HG02885 (cell line): Measurements from ENCODE around the gene BRWD1.
"Not testable (repeated sequence)": the region's sequence is repeated elsewhere in the genome, so short reads cannot be mapped to it uniquely, and the experiment has no call there.

Experiments used
- ATAC-seq: cut with Tn5 transposase; IDR thresholded peaks from one replicate; pipeline ENCODE4 v1.9.1; 2021; ENCODE audit warnings: mild to moderate bottlenecking; ENCODE audit not compliant: unreplicated experiment, poor library complexity

The BRWD1 gene

DNA sequence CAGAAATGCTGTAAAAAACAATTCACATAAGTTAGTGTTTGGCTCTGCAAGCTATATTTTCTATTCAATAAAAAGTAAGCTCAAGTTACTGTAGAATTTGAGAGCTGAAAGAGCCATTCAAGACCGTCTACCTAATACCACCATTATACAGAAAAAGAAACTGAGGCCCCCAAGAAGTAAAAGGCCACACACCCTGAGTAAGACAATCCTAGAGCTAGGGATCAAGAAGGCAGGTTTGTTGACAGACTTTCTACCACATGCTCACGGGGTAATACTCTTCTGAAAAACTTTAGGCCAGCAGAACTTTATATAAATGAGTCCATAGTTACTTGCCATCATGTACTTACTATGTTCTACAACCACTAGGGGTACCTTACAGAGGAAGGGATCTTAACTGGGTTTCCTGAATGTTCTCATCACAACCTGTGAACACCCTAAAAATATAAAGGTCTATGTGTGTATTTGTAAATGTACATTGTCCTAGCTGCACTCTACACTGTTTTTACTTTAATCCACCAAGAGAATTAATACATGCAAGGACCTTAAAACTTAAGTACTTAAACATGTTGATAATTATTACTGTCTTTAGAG is 132.9 kb downstream of the BRWD1 start:
- ATAC-seq = no peak

DNA sequence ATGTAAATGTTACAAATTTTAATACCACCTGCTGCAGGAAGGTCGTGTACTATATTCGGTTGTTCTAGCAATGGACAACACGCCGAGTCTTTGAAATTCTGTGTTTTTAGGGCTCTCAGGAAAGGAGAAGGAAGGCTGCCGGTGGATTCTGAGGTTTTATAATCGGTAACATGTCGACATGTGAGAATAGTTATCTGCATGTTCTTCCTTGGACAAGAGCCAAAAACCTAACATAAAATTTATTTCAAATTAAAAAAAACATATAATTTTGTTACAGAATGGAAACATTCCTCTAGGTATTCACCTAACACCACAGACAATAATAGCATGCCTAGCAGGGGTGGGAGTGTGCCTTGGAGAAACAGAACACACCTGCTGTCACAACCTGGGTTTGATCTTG is 135.0 kb downstream of the BRWD1 start:
- no peak for ATAC-seq

DNA sequence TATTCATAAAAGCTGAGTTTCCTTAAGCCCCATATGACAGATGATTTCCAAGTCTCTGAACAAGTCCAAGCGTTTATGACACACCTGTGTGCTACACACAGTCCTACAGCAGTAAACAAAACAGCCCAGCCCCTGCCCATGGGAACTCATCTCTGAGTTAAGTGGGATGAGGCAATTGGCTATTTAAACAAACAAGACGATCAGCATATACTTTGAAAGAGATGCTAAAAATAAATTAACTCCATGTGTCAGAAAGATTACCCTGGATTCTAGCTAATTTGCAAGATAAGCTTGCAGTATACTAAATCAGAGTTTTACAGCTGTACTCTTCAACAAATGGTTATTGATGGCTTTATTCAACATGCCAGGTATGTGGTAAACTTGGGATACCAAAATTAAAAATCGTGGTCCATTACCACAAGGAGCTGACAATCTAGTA is 137.1 kb downstream of the BRWD1 start:
- ATAC-seq = no peak

DNA sequence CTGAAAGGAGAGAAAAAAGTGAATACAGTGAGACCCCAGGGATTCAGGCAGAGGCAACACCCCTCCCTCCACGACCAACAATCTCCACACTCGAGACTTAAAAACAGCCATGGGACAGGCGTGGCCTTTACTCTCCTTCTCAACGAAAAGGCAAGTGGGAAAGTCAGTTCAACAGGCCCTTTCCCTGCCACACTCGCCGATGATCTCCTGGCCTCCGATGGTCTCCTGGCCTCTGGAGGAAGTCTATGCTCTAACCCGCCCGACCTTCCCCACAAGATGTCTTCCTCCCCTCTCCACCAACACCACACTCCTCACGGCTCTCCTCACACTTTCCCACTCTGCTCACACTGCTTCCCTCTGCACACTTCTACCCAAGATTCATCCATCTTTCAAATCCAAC is 137.8 kb downstream of the BRWD1 start:
- ATAC-seq = no peak

DNA sequence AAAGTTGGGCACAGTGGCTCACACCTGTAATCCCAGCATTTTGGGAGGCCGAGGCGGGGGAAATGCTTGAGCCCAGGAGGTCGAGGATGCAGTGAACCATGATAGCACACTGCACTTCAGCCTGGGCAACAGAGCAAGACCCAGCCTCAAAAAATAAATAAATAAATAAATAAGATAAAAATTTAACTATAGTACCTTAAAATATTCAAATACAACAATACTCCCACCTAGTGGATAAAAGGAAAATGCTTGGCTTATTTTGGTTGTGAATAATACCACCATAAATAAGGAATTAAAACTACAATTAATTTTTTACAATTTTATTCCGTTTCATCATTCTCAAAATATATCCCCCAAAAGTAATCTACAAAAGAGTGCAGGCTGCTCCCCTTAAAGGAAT is 138.3 kb downstream of the BRWD1 start:
- no peak for ATAC-seq

DNA sequence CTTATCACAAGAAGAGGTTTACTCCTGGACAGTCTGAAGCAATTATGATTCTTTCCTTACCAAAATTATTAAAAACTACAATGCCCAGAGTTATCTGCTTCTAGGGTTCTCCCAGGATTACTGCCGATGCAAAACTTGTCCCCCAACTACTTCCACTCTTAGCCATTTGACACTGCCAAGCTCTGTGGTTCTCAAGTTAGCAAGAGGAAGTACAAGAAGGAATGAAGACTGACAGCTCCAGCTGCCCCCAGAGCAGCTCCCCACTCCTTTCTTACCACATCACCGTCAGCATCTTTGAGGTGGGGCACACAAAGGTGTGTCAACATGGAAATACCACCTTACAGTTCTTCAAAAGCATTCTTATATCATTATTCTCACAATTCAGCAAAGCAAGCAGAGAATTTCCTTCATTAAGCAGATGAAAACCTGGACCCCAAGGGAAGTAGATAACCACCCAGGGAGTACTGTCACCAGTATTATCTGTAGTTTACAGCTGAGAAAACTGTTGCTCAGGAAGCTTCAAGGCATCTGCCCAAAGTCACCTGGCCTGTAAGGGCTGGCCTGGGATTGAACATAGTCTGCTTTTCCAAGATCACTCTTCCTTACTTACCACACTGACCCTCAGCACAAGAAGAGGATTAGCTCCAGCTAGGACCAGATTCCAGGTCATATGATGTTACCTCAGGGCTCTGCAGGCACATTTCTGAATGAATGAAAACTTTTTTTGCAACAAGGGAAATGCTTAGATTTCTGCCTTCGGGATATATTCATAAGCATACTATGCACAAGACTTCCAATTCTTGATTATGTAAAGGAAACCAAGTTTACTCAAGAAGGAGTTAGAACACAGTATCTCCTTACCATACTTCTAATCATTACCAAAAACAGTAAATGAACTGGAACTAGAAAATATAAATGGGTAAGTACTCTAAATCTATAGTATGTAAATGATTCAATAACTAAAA is 139.4 kb downstream of the BRWD1 start:
- ATAC-seq = no peak

DNA sequence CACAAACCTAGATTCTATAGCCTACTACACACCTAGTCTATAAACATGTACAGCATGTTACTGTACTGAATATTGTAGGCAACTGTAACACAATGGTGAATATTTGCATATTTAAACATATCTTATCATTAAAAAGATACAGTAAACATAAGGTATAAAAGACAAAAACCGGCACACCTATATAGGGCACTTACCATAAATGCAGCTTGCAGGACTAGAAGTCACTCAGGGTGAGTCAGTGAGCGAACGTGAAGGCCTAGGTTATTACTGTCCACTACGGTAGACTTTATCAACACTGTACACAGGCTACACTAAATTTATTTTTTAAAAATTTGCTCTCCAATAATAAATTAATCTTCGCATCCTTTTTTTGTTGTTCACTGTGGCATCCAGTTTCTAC is 143.5 kb downstream of the BRWD1 start:
- no peak for ATAC-seq

DNA sequence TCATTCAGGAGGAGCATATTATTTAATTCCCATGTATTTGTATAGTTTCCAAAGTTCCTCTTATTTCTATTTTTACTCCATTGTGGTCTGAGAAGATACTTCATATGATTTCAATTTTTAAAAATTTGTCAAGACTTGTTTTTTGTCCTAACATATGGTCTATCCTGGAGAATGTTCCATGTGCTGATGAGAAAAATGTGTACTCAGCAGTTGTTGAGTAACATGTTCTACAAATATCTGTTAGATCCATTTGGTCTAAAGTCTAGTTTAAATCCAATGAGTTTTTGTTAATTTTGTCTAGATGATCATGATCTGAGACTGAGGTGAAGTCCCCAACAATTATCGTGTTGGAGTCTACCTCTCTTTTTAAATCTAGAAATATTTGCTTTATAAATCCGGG is 144.6 kb downstream of the BRWD1 start:
- no peak for ATAC-seq

DNA sequence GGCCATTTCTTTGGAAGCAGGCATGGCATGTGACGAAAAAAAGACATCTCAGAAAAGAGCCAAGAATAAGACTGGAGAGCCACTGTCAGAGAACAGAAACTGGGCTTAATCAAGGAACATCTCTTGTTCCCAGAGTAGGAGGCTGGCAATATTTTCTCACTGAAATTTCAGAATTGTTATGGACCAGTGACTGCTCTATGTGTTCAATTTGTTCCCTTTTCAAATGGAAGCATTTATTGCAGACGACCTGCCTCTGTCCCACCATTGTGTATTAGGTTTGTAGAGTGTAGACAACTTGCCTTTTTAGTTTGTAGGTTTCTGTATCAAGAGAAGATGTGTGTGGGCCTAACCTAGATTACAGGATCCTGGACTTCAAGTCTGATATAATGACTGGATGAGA is 148.9 kb downstream of the BRWD1 start:
- no peak for ATAC-seq

DNA sequence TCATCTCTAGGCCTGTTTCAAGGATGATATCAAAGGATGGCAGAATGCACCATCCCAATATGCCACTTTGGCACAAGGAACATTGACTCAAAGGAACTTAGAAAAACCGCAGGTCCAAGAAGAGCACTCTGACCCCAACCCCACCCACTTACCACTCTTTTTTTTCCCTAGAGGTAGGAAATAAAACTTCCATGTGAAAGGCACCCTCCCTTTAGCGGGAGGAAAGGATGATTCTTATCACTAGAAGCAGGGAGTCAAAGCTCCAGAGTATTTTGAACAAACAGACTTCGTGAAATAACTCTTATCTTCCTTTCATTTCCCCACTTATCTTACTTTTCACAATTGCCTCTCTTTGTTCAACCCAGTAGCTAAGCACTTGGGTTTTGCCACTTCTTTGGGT is 152.4 kb downstream of the BRWD1 start:
- ATAC-seq = no peak

DNA sequence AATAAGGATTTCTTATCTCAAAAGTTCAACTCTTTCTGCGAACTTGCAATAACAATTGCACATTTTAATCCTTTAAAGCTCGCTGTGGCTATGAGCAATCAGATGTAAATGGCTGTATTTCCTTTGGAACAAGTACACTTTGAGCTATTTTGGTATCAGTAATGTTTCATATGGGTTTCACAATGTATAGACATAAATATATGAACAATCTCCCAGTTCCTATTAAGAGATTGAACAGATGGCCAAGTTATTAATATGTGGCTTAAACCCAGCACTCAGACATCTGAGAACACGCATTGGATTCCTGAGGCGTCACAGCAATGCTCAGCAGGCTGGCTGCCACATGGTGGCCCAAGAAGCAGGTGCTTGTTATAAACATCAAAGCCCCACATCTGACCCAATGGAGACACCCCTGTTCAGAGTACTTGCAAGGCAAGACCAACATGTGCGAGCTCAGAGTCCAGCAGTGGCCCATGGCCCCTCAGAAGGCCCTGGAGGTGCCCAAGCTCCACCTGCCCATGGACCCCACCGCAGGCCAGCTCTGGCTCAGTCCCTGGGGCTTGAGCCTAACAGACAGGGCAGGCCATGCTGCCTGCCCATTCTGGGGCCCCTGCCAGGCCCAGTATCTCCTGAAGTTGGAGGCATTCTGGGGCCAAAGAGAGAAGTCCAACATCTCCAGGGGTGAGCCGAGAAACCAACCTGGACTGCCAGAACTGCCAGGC is 153.9 kb downstream of the BRWD1 start:
- ATAC-seq = no peak

DNA sequence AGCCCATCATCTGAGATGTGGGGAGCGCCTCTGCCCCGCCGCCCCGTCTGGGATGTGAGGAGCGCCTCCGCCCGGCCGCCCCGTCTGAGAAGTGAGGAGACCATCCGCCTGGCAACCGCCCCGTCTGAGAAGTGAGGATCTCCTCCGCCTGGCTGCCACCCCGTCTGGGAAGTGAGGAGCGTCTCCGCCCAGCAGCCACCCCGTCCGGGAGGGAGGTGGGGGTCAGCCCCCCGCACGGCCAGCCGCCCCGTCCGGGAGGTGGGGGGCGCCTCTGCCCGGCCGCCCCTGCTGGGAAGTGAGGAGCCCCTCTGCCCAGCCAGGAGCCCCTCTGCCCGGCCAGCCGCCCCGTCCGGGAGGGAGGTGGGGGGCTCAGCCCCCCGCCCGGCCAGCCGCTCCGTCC is 156.2 kb downstream of the BRWD1 start:
- not testable (repeated sequence) for ATAC-seq

DNA sequence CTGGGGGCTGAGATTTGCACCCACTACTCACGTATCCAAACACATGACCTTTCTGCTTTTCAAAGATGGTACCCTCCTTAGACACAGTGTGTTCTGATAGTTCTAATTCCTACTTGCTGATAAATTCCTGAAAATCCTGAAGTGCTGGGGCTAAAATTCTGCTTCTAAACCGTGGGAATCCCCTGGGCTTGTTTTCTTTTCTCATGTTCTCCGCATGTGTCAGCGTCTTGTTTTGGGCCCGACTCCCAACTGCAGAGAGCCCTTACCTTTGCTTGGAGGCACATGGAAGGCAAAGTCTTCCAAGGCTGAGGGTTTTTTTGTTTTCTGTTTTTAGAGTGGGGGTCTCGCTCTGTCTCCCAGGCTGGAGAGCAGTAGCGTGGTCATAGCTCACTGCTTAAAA is 157.4 kb downstream of the BRWD1 start:
- ATAC-seq = no peak

DNA sequence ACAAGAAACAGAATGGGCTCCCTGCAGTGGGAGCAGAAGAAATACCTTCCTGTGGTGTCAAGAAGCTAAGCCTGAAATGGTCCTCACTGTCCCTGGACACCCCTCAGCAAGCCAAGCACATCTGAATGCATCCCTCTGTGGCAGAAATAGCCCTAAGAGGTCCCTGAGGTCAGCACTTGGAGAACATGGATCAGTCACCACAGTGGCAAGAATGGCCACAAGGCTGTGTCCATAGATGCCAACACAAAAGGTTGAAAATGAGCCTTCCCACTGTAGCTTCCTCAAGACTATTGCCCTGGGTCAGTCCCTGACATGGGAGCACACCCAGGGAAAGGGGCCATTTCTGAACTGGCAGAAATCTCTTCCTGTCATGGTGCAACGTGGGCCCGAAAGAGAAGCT is 157.9 kb downstream of the BRWD1 start:
- no peak for ATAC-seq

DNA sequence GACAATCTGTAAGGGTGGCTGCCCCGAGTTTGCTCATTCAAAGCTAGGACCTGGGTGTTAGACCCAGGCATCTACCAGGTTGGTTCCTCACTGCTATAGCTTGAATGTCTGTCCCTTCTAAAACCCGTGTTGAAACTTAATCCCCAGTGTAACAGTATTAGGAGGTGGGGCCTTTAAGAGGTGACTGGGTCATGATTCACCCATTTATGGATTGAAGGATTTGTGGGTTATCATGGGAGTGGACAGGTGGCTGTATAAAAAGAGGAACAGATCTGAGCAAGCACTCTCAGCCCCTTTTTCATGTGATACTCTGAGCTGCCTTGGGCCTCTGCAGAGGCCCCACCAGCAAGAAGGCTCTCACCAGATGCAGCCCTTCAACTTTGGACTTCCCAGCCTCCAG is 159.6 kb downstream of the BRWD1 start:
- ATAC-seq = no peak

DNA sequence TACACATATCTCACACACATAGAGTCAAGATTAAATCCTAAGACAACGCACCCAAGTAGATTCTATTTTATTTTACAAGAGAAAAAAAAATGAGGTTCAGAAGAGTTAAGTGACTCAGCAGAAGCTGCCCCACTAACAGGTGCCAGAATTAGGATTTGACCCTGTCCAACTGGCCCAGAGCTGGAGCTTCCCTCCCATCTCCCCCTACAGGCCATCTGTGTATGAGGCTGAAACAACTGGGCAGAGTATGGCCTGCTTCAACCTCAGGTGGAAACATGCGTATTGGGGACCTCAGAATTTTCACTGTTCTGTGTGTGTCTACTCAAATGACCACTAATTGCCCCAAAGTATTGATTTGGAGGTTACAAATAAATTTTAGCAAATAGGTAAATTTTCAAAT is 160.1 kb downstream of the BRWD1 start:
- ATAC-seq = no peak

DNA sequence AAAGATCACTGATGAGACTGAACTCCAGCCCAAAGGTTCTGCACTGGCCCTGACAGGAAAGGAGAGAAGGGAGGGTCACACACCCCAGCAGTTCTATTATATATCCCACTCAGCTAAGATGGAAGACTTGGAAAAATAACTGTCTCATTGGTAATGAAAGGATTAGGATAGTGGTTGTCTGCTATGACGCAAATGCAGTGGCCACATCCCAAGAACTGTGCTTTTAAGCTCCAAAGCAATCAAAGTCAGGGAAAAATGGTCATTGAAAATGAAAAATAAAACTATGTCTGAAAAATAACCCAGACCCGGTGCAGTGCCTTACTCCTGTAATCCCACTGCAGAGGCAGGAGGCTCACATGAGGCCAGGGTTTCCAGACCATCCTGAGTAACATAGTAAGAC is 161.2 kb downstream of the BRWD1 start:
- ATAC-seq = no peak

DNA sequence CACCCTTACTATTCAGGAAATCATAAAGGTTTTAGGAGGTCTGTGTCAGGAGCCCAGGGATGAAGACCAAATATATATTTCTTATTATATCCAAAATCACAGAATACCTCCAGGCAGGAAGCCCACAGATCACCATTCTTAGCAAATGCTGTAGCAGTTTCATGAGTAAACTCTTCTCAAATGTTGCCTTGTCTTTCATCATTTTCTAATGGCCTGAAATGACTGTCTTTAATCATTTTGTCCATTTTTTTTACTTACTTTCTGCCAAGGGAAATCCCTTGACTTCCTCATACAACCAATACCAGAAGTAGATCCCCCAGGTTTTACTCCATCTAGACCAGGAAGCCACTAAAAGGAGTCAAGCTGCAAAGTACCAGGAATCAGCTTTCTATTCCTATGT is 162.6 kb downstream of the BRWD1 start:
- no peak for ATAC-seq

DNA sequence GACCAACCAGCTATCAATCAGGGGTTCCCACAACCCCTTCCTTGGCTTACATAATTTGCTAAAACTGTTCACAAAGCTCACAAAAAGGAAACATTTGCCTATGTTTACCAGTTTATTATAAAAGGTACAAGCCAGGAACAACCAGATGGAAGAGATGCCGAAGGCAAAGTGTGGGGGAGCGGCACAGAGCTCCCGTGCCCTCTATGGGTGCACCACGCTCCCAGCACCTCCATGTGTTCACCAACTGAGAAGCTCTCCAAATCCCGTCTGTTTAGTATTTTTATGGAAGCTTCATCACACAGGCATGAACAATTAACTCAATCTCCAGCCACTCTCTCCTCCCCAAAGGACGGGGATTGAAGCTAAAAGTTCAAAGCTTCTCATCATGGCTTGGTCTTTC is 163.1 kb downstream of the BRWD1 start:
- ATAC-seq = no peak

DNA sequence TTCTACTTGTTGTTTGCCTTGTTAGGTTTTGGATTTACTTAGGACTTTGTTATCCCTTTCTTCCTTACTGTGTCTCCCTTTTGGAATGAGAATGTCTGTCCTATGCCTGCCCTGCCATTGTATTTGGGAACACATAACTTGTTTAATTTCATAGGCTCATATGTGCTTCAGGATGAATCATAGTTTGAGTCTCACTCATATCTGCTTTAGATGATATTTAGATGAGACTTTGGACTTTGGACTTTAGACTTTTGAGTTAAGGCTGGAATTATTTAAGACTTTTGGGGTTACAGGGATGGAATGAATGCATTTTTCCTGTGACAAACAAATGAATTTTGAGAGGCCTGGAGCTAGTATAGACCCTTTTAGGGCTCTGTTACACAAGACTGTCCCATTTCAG is 163.6 kb downstream of the BRWD1 start:
- no peak for ATAC-seq

DNA sequence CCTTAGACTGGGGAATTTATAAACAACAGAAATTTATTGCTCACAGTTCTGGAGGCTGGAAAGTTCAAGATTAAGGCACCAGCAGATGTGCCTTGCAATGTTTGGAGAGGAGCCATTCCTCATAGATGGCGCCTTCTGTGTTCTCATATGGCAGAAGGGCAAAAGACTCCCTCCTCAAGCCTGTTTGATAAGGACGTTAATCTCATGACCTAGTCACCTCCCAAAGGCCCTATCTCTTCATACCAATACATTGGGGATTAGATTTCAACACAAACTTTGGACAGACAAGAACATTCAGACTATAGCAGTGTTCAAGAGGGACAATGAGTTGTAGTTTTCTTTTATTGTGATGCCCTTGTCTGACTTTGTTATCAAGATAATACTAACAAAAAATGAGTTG is 164.5 kb downstream of the BRWD1 start:
- ATAC-seq = no peak
